ENCODE data around the gene VSNL1. TPM values are rescaled to one million over a fixed set of nuclear protein-coding genes. Genes with fewer than 3 reads are reported as not detected.

The VSNL1 gene
- total RNA-seq, 1 experiment from 2014 or later, result not detected

DNA sequence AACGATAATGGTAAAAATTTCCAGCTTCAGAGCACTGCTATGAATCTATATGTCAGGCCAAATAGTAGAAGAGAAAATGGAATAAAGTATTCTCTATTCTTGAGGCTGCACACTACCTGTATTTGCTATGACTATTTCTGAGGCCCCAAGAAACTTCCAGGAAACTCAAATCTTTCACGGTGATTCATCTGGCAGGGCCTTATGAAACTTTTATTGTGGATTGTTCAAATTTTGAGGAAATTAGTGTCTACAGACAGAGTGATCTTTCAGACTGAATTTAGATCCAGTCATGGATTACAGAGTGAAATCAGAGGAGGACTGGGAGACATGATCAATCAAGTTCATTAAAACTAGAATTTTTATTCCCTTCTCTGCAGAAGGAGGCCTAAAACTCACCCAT lies 4.1 kb upstream of the VSNL1 start:
- Histone ChIP-seq H3K27ac (no peak overlapping the region), H3K27me3 (peaks cover 7% of the 10 kb centered on the region), H3K9me3 (replicated peaks) (no peaks in the 10 kb centered on the region), H3K4me1 (no peaks in the 10 kb centered on the region), H3K4me3 (no peak overlapping the region), H3K36me3 (no peaks in the 10 kb centered on the region)
- no peak for DNase-seq

DNA sequence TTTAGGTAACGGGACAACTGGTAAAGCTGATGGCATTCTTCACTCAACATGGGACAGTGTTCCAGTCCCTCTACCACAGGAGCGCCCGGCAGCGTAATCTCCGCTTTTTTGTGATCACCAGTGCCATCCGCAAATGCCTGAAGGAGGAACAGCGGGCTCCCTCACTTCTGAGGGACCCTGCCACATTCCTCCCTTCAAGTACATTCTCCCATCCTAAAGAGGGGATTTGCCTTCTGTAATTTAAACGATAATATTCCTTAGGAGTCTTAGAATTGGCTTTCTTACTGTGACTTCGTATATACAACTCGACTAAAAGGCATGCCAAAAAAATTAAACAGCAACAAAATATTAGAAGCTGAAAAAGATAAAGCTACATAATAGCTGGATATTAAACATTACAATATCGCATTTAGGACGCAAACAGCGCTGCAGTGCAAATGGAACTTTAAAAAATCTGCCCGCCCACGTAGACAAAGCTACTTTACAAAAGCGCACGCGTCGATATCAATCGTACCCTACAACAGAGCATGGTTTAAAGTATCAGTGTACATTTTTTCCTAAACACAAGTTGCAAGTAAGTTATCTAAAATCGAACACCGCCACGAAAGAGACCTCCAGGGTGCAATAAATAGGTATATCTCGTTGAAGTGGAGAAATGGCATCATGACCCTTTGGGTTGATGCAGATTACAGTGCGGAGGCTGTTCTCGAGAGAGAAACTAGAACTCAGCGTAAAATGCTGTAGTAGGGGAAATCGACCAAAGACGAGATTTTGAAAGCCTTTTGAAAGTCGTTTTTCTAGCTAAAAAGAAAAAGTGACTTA lies 2.3 kb upstream of the VSNL1 start:
- Histone ChIP-seq H3K27ac (no peak overlapping the region), H3K27me3 (peaks cover 7% of the 10 kb centered on the region), H3K4me1 (no peaks in the 10 kb centered on the region)

DNA sequence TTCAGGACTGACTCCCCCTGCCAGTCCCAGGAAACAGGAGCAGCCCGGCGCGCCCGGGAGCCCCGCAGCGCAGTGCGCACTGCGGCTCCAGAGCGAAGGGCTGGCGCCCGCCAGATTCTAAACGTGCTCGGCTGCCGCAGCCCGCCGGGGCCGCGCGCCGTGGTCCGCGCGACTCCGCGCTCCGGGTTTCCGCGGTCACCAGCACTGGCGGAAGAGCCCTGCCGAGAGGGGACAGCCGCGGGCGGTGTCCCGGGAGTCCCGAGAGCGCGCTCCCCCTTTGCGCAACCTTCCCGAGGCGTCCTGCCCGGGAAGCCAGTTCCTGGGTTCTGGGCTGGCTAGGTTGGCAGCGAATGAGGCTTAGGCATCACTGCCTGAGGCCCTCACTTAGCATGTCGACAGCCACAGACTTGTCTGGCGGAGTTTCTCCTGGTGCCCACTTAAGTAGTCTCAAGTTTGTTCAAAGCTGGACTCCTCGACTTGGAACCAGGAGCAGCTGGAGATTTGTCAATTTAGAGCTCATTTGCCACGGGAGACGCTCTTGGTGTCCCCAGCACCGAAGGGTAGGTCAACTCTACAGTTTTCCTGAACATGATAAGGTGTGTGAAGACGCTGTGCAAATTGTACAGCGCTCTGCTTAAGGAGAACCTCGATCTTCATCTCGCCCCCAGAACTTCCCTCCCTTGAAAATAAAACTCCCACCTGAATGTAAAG lies 1.5 kb upstream of the VSNL1 start:
- Histone ChIP-seq H3K36me3 (no peaks in the 10 kb centered on the region), H3K4me1 (no peaks in the 10 kb centered on the region), H3K9me3 (replicated peaks) (no peaks in the 10 kb centered on the region), H3K27ac (no peak overlapping the region), H3K4me3 (peak overlapping the region; percentile 39), H3K27me3 (peaks cover 9% of the 10 kb centered on the region)
- peak; percentile 33 to 48 for DNase-seq

More for the DNA sequence above, 2.3 kb upstream of the VSNL1 start:
- DNase-seq, result peak in 1 of 2 experiments; percentile 13
- H3K36me3 ChIP-seq, result no peaks in the 10 kb centered on the region
- peak overlapping the region; percentile 39 for H3K4me3 ChIP-seq
- no peaks in the 10 kb centered on the region for H3K9me3 ChIP-seq (replicated peaks)

DNA sequence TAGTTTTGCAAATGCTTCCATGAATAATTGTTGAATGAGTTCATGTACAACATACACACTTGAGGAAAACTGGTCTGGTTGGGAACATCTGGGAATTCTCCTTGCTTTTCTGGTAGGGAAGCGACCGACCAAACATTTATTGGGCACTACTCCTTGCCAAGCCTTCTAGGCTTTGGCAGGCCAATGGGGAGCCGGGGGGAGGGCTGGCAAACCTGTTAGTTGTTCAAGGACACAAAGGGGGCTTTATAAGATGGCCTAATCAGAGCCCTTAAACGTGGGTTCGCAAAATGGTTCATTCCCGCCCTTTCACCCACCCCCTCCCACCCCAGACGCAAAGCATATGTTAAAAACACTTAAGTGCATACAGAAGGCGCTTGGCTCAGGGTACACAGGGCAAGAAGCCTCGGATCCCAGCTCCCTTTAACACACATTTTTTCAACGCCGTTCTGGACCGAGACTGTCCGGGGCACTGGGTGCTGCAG lies 844 bp upstream of the VSNL1 start:
- Histone ChIP-seq H3K4me1 (no peaks in the 10 kb centered on the region), H3K9me3 (replicated peaks) (no peaks in the 10 kb centered on the region), H3K27me3 (peaks cover 9% of the 10 kb centered on the region), H3K4me3 (no peak overlapping the region), H3K27ac (no peak overlapping the region), H3K36me3 (no peaks in the 10 kb centered on the region)
- no peak for DNase-seq

DNA sequence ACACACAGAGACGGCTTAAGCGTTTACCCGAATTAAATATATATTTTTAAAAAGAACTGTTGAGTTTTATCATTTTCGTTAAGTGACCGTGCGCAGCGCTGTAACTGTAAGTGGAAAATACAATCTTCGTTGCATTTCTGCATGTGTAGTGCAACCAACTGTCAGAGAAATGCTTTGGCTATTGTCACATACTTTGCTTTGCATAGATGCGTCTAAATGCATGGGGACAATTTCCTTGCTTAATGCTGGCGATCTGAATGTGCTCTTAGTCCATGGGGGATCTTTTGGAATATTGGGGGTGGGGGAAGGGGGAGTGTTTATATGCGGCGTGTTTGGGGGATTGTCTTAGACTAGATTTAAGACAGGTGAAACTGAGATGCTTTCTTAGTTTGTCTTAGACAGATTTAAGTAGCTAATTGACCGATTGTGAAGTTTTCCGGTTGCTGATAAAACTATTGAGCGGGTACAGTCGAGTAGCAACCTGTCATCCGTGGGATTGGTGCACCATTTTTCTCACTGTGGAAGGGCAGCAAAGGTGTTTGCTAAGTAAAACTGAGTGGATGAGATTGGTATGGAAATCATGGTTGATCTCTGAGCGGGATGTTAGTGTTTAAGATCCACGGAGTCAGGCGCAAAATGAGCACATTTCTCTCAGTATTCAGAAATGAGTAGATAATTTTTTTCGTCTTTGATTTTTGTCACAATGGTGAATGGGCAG lies 476 bp downstream of the VSNL1 start:
- Histone ChIP-seq H3K27ac (no peak overlapping the region), H3K27me3 (peaks cover 9% of the 10 kb centered on the region), H3K9me3 (replicated peaks) (no peaks in the 10 kb centered on the region)

DNA sequence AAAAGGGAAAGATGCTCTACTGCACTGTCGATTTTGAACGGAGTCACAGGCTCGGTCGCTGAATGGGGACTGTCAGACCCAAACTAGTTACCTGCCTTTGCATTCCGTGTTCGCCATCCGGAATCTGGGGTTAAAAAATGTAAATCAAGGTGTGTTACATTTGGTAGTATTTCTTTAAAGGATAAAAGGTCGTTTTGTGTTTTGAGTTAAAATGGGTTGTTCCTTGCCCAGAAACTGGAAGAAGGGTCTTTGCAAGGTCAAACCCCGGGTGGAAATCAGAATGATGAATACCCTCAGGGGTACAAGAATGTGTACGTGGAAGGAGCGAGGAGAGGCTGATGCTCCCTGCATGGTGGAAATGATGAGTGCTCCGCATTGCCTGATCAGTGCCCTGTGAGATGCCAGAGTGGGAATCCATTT lies 1.0 kb downstream of the VSNL1 start:
- Histone ChIP-seq H3K4me3 (no peak overlapping the region), H3K36me3 (no peaks in the 10 kb centered on the region), H3K27me3 (peaks cover 9% of the 10 kb centered on the region), H3K4me1 (no peaks in the 10 kb centered on the region), H3K9me3 (replicated peaks) (no peaks in the 10 kb centered on the region), H3K27ac (no peak overlapping the region)
- no peak for DNase-seq

More for the DNA sequence above, 476 bp downstream of the VSNL1 start:
- Histone ChIP-seq H3K36me3 (no peaks in the 10 kb centered on the region), H3K4me3 (no peak overlapping the region), H3K4me1 (no peaks in the 10 kb centered on the region)
- no peak for DNase-seq

DNA sequence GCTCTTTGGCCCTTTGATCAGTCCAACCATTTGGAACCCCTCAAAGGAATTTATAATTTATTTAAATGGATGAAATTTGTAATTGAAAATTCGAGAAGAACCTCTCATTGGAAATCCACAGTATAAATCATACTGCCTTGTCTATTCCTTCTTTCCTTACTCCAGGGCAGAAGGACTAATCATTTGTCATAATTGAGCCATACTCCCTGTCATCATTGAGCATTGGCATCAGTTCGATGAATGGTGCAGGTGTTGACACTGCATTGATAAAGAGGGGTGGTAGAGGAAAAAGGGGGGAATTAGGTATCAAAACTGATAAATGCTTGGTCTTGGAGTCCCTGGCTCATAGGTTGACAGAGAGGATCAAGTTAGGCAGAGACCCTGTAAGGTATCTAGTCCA lies 2.0 kb downstream of the VSNL1 start:
- Histone ChIP-seq H3K4me3 (no peak overlapping the region), H3K36me3 (no peaks in the 10 kb centered on the region), H3K27me3 (peaks cover 5% of the 10 kb centered on the region), H3K9me3 (replicated peaks) (no peaks in the 10 kb centered on the region), H3K4me1 (no peaks in the 10 kb centered on the region), H3K27ac (no peak overlapping the region)
- DNase-seq, result no peak

DNA sequence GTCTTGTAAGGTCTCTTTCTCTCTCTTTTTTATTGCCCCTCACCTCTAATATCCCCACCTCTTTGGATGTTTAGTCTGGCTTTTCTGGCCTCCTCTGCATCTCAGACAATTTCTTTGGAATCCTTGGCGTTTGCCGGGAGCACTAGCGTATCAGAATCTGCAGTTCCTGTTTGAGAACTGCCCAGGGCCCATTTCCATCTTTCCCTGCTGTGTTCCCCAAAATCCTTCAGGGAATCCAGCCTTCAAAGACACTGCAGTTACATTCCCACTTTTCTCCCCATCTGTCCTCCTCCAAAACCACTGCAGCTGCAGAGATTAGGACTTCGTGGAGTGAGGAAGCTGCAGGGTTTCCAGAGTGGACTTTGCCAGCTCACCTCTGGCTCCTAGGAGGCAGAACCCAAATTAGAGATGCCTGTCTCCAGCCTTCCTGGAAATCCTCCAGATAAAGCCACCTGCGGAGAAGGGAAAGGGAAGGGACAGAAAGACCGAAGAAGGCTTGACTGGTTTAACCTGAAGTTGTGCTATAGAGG lies 2.7 kb downstream of the VSNL1 start:
- no peaks in the 10 kb centered on the region for H3K36me3 ChIP-seq
- no peaks in the 10 kb centered on the region for H3K4me1 ChIP-seq
- no peak overlapping the region for H3K27ac ChIP-seq
- H3K27me3 ChIP-seq, result peaks cover 2% of the 10 kb centered on the region; the same call in 1 of the 2 replicates
- no peaks in the 10 kb centered on the region for H3K9me3 ChIP-seq (replicated peaks)
- H3K4me3 ChIP-seq, result no peak overlapping the region
- DNase-seq, result no peak

DNA sequence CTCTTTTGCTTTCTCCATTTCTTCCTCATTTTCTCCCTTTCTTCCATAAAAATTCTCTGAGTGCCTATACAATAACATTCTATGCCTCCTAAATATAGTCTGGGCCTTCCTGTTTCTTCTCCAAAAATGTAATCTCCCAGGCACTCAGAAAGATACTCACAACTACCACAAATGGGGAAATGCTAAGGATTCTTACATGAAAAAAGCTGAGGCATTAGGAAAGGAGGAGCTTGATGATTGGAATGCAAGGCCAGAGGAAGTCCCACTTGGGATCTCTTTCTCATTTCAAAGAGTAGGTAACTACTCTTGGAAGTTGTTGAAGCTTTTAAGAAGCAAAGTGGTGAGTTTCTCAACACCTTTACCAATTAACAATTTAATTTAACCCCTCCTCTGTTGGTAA lies 3.4 kb downstream of the VSNL1 start:
- no peak overlapping the region for H3K27ac ChIP-seq
- peaks cover 2% of the 10 kb centered on the region; the same call in 1 of the 2 replicates for H3K27me3 ChIP-seq

DNA sequence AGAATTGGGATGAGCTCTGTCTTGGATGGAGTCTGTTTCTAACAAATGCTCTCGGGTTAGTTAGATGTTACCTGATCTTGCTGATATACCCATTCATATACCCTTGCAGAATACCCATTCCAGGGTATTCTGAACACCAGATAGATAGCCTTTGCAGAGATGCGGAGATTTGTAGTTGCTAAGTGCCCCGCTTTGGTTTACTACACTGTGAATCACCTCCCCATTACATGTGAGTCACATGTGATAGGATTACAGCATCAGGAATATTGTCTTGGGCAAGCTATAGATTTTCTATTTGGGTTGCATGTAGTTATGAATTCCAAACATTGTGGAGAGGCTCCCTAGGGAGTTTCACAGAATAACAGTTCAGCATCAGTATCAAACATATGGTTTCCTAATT lies 3.8 kb downstream of the VSNL1 start:
- Histone ChIP-seq H3K9me3 (replicated peaks) (no peaks in the 10 kb centered on the region), H3K27me3 (peaks cover 2% of the 10 kb centered on the region; the same call in 1 of the 2 replicates), H3K27ac (no peak overlapping the region), H3K4me3 (no peak overlapping the region), H3K36me3 (no peaks in the 10 kb centered on the region), H3K4me1 (no peaks in the 10 kb centered on the region)
- no peak for DNase-seq

More for the DNA sequence above, 3.4 kb downstream of the VSNL1 start:
- H3K9me3 ChIP-seq (replicated peaks), result no peaks in the 10 kb centered on the region
- H3K4me3 ChIP-seq, result no peak overlapping the region
- no peak for DNase-seq
- no peaks in the 10 kb centered on the region for H3K36me3 ChIP-seq
- no peaks in the 10 kb centered on the region for H3K4me1 ChIP-seq

DNA sequence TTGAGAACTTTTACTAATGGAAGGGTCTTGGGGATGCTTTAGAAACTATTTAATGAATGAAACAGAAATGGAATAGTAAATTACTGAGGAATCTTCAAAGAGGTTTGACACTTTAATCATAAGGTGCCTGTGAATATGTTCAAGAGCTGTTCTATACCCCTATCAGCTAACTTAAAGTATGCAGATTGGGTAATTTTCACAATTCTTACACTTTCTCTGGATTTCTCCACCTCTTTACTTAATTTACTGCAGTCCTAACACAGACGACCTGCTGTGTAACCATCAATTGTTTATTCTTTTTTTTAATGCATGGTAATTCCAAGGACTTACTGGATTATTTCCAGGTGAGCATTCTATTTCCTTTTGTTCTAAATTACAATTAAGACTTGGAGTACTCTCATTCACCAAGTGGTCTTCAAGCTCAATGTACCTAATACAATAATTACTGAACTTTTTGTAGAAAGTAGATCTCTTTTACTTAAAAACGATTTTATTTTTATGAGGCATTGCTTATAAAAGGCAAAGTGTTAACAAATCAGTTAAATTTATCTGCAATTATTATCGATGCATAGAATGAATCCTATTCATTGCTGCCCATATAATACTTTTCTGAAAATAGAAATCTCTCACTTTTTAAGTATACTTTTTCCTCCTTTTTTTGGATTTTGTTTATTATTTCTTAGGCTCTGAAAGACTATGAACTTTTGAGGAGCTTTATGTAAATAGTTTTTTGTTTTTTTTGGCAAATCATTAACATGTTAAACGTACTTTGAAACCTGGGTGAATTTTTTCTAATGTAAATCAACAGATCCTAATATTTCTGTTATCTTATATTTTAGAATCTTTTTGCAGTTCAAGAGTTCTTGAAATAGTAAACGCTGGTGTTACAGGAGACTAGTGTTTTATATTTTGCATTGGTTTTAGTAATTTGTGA lies 5.5 kb downstream of the VSNL1 start:
- DNase-seq, result no peak
- peaks cover 2% of the 10 kb centered on the region; the same call in 1 of the 2 replicates for H3K27me3 ChIP-seq
- H3K4me1 ChIP-seq, result no peaks in the 10 kb centered on the region
- H3K9me3 ChIP-seq (replicated peaks), result no peaks in the 10 kb centered on the region
- H3K27ac ChIP-seq, result no peak overlapping the region
- no peaks in the 10 kb centered on the region for H3K36me3 ChIP-seq
- no peak overlapping the region for H3K4me3 ChIP-seq

DNA sequence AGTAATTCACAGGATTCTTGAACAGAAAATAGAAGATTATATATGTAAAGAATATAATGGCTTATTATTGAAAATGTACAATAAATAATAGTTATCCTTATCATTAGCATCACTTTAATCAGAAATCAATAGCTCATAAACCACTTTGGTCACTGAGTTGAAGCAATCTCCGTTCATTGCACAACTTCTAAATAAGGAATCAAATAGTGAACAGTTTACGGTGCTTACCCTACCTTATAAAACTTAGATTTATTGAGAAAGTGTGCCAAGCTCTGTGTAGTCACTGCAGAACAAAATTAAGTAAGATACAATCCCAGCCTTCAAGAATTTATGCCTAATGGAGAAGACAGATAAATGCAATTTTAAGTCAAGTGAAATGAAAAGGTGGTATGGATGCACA lies 6.7 kb downstream of the VSNL1 start:
- Histone ChIP-seq H3K4me3 (no peak overlapping the region), H3K9me3 (replicated peaks) (no peaks in the 10 kb centered on the region), H3K27me3 (peaks cover 2% of the 10 kb centered on the region; the same call in 1 of the 2 replicates), H3K27ac (no peak overlapping the region), H3K36me3 (no peaks in the 10 kb centered on the region), H3K4me1 (no peaks in the 10 kb centered on the region)
- no peak for DNase-seq

DNA sequence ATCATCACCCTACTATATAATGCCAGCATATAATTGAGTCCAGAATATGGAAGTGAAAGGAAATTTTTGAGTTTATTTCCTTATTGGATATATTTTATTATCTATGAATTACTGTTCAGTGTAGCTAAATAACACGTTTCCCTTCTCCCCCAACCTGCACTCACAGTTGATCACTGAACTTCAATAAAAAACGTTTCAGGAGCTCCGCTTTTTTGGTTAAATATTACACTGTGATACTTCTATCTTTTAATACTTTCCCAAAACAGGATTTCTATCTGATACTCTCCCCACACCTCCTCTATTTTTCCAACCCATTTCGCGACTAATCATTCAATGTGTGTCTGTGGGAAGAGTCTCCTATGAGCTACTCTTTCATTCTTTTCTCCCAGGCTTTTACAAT lies 7.2 kb downstream of the VSNL1 start:
- Histone ChIP-seq H3K27ac (no peak overlapping the region), H3K4me3 (no peak overlapping the region), H3K36me3 (no peaks in the 10 kb centered on the region), H3K4me1 (no peaks in the 10 kb centered on the region), H3K9me3 (replicated peaks) (no peaks in the 10 kb centered on the region), H3K27me3 (peaks cover 2% of the 10 kb centered on the region; the same call in 1 of the 2 replicates)
- no peak for DNase-seq

DNA sequence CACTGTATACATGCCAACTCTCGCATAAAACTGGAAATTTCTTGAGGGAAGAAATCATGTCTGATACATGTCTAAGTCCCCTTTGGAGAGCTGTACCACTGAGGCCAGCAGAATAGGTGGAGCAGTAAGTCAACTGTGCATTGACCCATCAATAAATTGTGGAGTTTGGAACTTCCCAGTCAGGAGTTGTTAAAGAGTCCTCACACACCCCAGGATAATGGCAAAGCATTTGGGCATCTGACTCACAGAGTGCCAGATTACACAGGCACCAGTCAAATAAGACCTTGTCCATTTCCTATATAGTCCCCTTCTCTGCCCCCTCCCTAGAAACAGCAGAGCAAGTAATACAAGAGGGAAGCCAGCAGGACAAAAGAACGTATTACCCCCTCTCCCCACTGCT lies 10.4 kb downstream of the VSNL1 start:
- Histone ChIP-seq H3K4me1 (no peaks in the 10 kb centered on the region), H3K36me3 (no peaks in the 10 kb centered on the region), H3K4me3 (no peak overlapping the region), H3K9me3 (replicated peaks) (no peaks in the 10 kb centered on the region), H3K27ac (no peak overlapping the region), H3K27me3 (no peaks in the 10 kb centered on the region; the same call in 1 of the 2 replicates)
- DNase-seq, result no peak
